GM19043 (cell line): ENCODE data around the gene MYO1G.

Experiments
- ATAC-seq: cut with Tn5 transposase; IDR thresholded peaks from one replicate; pipeline ENCODE4 v1.9.1; 2021; ENCODE audit warnings: low read depth; ENCODE audit not compliant: unreplicated experiment

The MYO1G gene

DNA sequence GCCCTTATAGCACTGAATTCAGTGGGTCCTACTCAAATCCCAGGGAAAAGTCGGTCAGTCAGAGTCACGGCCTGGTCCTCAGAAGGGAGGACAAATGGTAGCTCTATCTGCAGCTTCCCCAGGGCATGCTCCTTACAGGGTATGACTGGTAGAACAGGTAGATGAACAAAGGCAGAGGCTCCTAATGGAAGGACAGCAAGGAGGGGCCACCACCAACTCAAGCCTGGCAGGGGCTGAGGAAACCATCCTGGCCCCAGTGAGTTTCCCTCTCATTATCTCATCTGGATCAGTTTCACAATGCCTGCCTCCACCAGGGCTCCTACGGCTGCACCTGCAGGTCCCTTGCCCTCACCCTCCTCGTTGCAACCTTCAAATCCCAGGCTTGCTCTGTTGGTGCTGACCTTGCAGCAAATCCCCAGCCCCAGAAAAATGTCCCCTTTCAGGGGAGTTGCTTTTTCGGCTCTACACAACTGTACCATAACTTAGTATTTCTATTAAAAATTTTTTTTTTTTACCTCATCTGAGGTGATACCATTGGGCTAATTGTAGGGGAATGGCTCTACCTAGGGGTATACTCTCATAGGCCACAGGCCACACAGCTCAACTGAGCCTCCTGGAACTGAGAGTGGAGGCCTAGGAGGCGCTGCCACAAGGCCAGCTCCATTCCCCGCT lies 2.4 kb upstream of the MYO1G start:
- ATAC-seq, result no peak

- ATAC-seq, result peak; percentile 46
These were observed 1.7 kb upstream of the MYO1G start for GRCh38 chr7:44980393-44981034.

DNA sequence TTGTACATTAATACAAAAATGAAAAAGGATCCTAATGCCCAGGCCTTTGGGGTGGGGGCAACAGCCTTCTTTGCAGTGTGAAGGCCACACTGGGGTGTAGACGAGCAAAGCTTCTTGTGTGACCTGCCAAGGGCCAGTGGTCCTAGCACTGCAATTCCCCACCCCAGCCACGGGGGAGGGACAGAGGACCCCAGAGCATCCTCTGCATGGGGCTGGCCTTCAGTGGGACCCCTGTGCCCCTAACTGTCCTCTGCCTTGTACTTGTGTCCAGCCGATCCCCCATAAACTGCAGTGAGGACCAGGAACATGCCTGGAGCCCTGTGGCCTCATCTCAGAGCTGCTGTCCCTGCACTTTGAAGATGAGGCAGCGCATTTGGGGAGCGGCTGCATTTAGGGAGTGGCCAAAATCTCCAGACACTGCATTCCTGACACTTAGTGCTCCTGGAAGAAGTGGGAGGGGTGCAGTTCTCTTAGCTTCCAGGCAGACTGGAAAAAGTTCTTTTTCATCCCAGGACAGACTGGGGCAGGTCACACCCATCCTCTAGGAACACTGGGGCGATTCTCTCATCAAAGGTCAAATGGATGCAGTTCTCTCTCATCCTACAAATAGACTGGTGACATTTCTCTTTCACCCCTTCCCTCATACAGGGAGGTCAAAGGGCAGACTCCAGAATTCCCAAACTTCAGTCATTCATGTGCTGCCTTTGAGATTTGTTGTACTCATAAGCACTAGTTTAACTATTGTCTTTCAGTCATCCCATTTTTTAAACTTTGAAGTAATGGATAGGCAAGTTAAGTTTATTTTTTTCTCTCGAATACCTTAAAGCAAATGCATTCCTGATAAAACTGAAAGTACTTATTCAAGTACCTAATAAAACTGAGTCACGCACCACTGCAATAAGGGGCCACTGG lies 922 bp upstream of the MYO1G start:
- no peak for ATAC-seq

DNA sequence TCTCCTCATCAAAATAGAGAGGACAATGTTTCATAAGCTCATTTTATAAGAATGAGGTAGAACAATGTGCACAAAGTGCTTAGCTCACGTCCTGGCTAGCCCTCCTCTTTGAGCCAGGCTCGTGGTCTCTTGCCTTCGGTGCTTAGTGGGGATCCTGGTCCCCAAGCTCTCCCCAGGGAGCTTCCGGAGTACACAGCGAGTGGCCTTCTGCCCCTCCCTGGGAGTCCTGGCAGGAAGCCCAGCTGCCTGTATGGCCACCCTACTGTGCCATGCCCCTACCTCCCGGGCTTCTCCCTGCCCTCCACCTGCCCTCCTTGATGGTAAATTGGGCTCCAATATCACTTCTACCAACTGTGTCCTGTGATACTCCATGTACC lies 868 bp downstream of the MYO1G start:
- ATAC-seq, result no peak

DNA sequence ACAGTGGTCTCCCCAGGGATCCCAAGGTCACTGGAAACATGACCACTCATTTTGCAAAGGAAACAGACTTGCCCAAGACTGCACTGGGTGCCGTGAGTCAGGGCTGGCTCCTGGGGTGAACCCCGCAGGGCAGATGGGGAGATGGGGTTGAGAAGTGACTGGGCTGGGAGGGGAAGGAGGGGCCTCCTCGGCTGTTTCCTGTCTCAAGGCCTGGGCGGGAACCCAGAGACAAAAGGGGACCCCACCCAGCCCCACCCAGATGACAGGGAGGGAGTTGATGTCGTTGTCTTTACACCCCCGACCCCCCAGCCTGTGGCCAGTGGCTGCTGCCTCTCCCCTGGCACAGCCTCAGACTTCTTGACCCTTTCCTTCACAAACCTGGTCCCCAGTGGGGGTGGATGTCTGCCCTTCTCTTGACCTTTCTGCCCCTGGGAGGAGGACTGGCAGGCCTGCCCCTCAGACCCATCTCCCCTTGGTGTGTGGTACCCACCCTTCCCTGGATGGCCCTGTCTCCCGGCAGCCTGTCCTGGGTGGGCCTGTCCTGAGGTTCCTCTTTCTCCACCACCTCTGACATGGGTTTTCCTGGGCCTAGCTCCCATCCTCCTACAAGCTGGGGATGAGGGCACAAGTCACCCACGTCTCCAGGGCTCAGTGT lies 1.4 kb downstream of the MYO1G start:
- no peak for ATAC-seq

DNA sequence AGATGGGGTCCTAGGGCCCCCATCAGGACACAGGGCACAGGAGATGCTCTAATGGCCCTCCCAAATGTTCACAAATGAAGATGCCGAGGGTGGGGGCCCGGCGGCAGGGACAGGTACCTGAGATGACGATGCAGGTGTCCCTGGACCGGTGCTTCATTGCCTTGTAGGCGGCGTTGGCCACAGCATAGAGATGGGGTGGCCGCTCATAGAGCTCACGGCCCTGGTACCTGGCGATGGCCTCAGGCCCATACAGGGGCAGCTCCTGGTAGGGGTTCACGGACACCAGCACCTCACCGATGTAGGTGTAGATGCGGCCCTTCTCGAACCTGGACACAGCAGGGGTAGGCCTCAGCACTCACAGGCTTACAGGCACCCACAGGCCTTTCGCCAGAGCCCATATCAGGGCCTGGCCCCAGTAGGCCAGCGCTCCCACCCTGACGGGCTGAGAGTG lies 2.0 kb downstream of the MYO1G start:
- no peak for ATAC-seq

- no peak for ATAC-seq
These were observed 2.6 kb downstream of the MYO1G start for GRCh38 chr7:44976040-44976745.

DNA sequence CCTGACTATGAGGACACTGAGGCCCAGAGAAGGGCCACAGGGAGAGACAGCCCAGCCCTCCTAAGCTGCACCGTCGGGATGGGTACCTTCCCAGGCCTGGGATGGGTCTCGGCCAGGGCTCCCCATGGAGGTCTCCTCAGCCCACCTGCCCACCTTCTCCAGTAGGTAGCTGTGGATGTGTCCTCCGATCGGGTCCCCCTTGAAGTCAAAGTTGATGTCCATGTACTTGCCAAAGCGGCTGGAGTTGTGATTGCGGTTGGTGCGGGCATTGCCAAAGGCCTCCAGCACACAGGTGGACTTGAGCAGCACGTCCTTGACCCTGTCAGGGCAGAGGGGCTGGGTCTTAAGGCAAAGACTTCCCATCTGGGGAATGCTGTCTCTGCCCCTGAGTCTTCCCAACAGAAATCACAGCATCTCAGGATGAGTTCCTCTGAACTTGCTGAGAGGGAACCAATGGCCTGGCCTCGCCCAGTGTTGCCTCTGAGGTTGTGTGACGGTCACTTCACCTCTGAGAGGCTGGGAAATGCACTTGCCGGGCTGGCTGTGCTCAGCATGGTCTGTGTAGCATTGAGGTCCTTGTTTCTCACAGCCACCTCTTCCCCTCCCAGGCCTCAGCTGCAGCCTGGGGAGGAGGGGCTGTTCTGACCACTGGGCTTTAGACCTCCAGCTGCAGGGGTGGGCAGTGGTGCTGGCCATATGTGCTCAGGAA lies 3.3 kb downstream of the MYO1G start:
- no peak for ATAC-seq

DNA sequence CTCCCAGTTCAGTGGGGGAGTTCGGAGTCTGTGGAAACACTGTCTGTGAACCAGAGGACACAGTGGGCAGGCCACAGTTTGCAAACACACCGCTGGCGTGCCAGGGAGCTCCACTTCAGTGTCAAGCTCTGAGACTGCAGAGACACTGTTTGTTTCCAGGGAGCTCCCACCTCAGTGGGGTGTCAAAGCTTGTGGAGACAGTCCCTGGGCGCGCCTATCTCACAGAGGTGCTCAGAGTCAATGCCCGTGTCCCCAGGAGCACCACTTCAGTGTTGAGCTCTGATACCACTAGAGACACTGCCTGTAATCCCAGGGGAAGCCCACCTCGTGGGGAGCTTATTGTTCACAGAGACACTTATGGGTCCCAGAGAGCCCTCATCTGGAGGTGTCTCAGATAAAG lies 4.3 kb downstream of the MYO1G start:
- ATAC-seq, result no peak

DNA sequence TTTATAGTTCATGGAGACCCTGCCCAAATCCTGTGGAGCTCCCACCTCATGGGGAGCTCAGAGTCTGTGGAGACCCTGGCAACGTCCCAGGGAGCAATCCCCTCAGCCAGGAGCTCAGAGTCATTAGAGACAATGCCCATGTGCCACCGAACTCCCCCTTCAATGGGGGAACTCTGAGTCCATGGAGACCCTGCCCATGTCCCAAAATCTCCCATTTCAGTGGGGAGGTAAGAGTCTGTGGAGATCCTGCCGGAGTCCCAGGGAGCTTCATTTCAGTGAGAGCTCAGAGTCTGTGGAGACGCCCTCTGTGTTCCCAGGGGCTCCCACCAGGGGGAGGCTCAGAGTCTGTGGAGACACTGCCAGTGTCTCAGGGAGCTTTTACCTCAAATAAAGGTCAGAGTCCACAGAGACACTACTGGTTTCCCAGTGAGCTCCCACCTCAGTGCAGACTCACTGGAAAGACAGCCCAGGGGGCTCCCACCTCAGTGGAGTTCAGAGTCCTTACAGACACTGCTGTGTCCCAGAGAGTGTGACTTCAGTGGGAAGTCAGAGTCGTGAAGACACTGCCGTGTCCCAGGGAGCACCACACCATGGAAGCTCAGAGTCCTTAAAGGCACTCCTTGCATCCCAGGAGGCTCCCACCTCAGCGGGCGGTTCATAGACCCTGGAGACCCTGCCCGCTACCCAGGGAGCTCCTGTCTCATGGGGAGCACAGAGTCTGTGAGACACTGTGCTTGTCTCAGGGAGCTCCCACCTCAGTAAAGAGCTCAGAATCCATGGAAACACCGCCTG lies 5.0 kb downstream of the MYO1G start:
- no peak for ATAC-seq

DNA sequence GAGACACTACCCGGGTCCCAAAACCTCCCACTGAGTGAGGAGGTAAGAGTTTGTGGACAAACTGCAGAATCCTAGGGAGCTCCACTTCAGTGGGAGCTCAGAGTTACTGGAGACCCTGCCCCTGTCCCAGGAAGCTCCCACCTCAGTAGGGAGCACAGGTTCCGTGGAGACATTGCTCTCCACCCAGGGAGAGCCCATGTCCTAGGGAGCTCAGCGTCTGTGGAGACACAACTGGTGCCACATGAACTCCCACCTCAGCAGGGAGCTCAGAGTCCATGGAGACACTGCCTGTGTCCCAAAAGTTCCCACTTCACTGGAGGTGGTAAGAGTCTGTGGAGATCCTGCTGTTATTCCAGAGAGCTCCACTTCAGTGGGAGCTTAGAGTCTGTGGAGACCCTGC lies 6.3 kb downstream of the MYO1G start:
- no peak for ATAC-seq

DNA sequence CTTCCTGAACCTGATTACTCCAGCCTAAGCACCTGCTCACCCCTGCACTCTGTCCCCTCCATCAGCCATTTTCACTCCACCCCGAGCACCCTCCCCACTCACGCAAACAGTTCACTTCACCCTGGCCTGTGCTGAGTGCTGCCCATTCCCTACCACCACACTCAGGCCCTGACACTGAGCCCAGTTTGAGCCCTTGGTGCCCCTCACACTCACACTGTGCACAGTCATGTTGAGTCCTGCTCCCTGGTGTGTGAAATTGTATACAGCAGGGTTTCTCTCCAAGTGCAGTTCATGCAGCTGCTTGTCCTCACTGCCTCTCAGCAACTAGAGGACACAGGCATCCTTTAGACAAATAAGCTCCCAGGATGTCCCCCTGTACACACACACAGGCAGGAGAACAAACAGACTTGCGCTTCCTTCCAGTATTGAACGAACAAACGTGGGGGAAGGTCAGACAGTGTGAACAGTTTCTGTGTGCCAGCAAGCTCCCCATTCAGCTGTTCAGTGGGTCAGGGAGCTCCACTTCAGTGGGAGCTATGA lies 6.8 kb downstream of the MYO1G start:
- ATAC-seq, result no peak

GRCh38 chr7:44971188-44971901 lies 7.5 kb downstream of the MYO1G start:
- no peak for ATAC-seq

- ATAC-seq, result no peak
These were observed 8.2 kb downstream of the MYO1G start for GRCh38 chr7:44970523-44971051.

DNA sequence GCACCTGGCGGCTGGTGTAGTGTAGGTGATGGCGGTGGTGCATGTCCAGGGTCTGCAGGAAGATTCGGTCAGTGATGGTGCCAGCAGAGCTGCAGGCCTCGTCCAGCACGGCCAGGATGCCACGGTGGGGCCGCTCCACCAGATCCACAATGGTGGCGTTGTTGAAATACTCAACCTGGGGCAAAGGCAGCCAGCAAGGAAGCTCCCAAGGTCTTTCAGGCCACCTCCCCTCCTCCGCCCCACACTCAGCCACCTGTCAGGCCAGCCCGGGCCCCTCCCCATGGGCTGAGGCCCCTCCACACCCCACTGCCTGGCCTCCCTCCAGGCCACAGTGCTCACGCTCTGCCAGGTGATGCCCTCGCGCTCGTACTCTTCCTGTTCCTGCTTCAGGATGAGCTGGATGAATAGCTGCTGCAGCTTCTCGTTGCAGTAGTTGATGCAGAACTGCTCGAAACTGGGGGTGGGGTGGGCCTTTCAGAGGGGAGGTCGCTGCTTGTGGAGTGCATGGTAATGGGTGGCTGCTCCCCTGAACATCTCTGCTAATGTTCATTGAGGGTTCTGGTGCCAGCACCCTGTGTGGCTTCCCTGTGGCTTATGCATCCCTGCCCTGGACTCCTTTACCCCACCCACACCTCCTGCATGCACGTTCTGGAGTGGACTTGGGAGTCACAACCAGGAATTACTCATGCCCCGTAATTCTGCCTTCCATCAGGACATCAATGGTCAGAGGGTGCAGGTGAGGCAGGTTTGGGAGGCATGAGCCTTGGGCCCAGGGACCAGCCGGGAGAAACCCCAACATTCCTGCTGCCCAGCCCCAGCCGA lies 8.9 kb downstream of the MYO1G start:
- ATAC-seq, result no peak

DNA sequence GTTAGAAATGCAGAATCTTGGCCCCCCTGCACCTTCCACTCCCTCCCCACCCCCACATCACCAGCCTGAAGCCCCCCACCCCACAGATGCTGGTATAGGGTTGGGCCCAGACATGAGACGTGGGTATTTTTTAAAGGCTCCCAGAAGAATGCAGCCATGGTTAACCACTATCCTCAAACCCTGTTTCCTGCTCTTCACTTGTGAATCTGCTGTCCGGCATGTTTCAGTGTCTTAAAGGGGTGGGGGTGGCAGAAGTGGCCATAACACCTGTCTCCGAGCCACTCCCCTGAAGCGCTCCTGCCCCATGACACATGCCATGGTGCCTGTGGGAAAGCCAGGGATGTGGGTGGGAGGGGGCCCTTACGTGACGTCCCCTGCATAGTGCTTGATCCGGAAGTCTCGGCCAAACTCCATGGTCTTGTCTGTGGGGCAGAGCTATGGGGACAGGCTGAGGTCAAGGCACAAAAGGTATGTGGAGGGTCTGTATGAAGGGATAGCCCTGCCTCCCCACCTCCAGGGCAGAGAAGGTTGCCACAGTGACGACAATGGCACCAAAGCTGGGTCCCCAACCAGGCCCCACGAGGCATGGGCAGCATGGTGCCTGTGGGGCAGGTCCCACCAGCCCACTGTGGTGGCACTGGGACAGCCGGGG lies 9.6 kb downstream of the MYO1G start:
- ATAC-seq, result no peak
